HCT116 (cell line): ENCODE results near the gene TRIAP1. TPM values are rescaled to one million over a fixed set of nuclear protein-coding genes. Genes with fewer than 3 reads are reported as not detected.

ENCODE experiments used
- ATAC-seq: fragments of 200-7000 bp; cut with Tn5 transposase; 2 replicates; pipeline ENCODE4 v1.9.1; 2020; ENCODE audit warnings: mild to moderate bottlenecking, moderate library complexity
- BruUV-seq: library from RNA; stranded (reverse); fragments of 400-500 nt; replicated peaks from 2 replicates; lab custom pipeline; 2021; lab: Mats Ljungman, UMichigan
- CTCF ChIA-PET: fragments of 300-600 bp; sonication (Branson Sonifier 250); formaldehyde crosslinking; loops from one replicate; lab custom pipeline; 2021; ENCODE audit warnings: antibody characterized with exemption; lab: Charles Lee
- POLR2A ChIA-PET: fragments of 300-600, 350-600 bp; sonication (Branson Sonifier 250); formaldehyde crosslinking; loops from one replicate; lab custom pipeline; 2021; ENCODE audit warnings: antibody characterized with exemption; lab: Charles Lee
- RAD21 ChIA-PET, 2 experiments: fragments of 300-600 bp; sonication (Branson Sonifier 250); formaldehyde crosslinking; loops; one replicate each; lab custom pipeline; 2023; ENCODE audit warnings: low total read pairs in 2 of 2; ENCODE audit not compliant: uncharacterized antibody in 2 of 2, unreplicated experiment in 2 of 2, low non-redundant PET in 1 of 2; lab: Charles Lee
- DNase-seq: peaks from one replicate; pipeline ENCODE4 v3.0.0-alpha.2; 2010; ENCODE audit warnings: low read depth, low spot score
- H2AFZ ChIP-seq: fragments of 200-600 bp; shearing (Covaris generic), sonication (generic); 2 replicates; pipeline ENCODE4 v1.6.1; 2017; ENCODE audit warnings: low read depth, mixed run types, mixed read lengths, antibody characterized with exemption, low read length; ENCODE audit not compliant: poor library complexity, severe bottlenecking
- H3K27ac ChIP-seq: 2 replicates; pipeline ENCODE4 v1.5.1; 2012; ENCODE audit warnings: low read depth, low read length
- H3K27me3 ChIP-seq: fragments of 200-600 bp; sonication (generic); 2 replicates; pipeline ENCODE4 v1.6.1; 2016; ENCODE audit warnings: mixed run types, low read length, mixed read lengths; ENCODE audit not compliant: insufficient read depth
- H3K36me3 ChIP-seq, 2 experiments: fragments of 200-500 bp in 1 of 2; fragments of 200-600 bp in 1 of 2; sonication (Bioruptor generic) in 1 of 2; sonication (generic) in 1 of 2; 2 replicates each; pipeline versions ENCODE4 v1.5.1 to v1.6.1; 2014 to 2016; ENCODE audit warnings: low read length in 2 of 2, inconsistent platforms in 1 of 2, mixed read lengths in 1 of 2, mixed run types in 1 of 2; ENCODE audit not compliant: insufficient read depth in 2 of 2, control insufficient read depth in 1 of 2
- H3K4me1 ChIP-seq, 2 experiments: fragments of 200-600 bp in 1 of 2; sonication (generic) in 1 of 2; 2 replicates each; pipeline versions ENCODE4 v1.5.1 to v1.6.1; 2012 to 2017; ENCODE audit warnings: low read length in 2 of 2, inconsistent platforms in 1 of 2, mild to moderate bottlenecking in 1 of 2, mixed read lengths in 1 of 2, mixed run types in 1 of 2, moderate library complexity in 1 of 2; ENCODE audit not compliant: insufficient read depth in 2 of 2, control insufficient read depth in 1 of 2
- H3K4me2 ChIP-seq: fragments of 200-600 bp; sonication (generic); 2 replicates; pipeline ENCODE4 v1.6.1; 2017; ENCODE audit warnings: mixed run types, low read length, mixed read lengths
- H3K4me3 ChIP-seq, 2 experiments: fragments of 200-600 bp in 1 of 2; sonication (generic) in 1 of 2; replicated peaks in 1 of 2; 2 replicates each; pipeline ENCODE4 v1.5.1; 2011 to 2016; ENCODE audit warnings: low read length in 2 of 2, control low read depth in 1 of 2, low read depth in 1 of 2, mild to moderate bottlenecking in 1 of 2, mixed read lengths in 1 of 2, mixed run types in 1 of 2
- H3K79me2 ChIP-seq: fragments of 200-600 bp; sonication (generic); 2 replicates; pipeline ENCODE4 v1.6.1; 2017; ENCODE audit warnings: mild to moderate bottlenecking, mixed run types, low read length, moderate library complexity, mixed read lengths; ENCODE audit not compliant: insufficient read depth
- H3K9ac ChIP-seq: fragments of 200-600 bp; sonication (generic); 2 replicates; pipeline ENCODE4 v1.6.1; 2016; ENCODE audit warnings: low read length, mixed read lengths
- H3K9me2 ChIP-seq: fragments of 200-600 bp; sonication (generic), shearing (Covaris generic); 2 replicates; pipeline ENCODE4 v1.6.1; 2017; ENCODE audit warnings: mixed run types, mild to moderate bottlenecking, moderate library complexity; ENCODE audit not compliant: insufficient read depth
- H3K9me3 ChIP-seq, 2 experiments: fragments of 200-500 bp in 1 of 2; fragments of 200-600 bp in 1 of 2; sonication (Bioruptor generic) in 1 of 2; sonication (generic) in 1 of 2; 2 replicates each; pipeline ENCODE4 v1.6.1; 2014 to 2017; ENCODE audit warnings: low read length in 2 of 2, mixed read lengths in 2 of 2, inconsistent platforms in 1 of 2, low read depth in 1 of 2, mild to moderate bottlenecking in 1 of 2, mixed run types in 1 of 2, moderate library complexity in 1 of 2; ENCODE audit not compliant: control insufficient read depth in 1 of 2, insufficient read depth in 1 of 2
- H4K20me1 ChIP-seq: fragments of 200-600 bp; sonication (generic), shearing (Covaris generic); 2 replicates; pipeline ENCODE4 v1.6.1; 2017; ENCODE audit warnings: mixed run types, mild to moderate bottlenecking, moderate library complexity; ENCODE audit not compliant: insufficient read depth
- CBX3 ChIP-seq: IDR thresholded peaks from 2 replicates; pipeline ENCODE4 v1.6.1; 2012; ENCODE audit warnings: low read depth
- CTCF ChIP-seq, 3 experiments: fragments of 200-600 bp in 1 of 3; sonication (generic) in 1 of 3; IDR thresholded peaks in 2 of 3; conservative IDR thresholded peaks in 1 of 3; 2 replicates each; pipeline ENCODE4 v1.5.1; 2012 to 2017; ENCODE audit warnings: low read depth in 2 of 3, low read length in 2 of 3, antibody characterized with exemption in 1 of 3, borderline replicate concordance in 1 of 3, control low read depth in 1 of 3, mild to moderate bottlenecking in 1 of 3, mixed read lengths in 1 of 3, mixed run types in 1 of 3, moderate library complexity in 1 of 3; ENCODE audit not compliant: insufficient read depth in 1 of 3
- ELF1 ChIP-seq: IDR thresholded peaks from 2 replicates; pipeline ENCODE4 v1.6.1; 2012; ENCODE audit warnings: low read depth, borderline replicate concordance
- POLR2AphosphoS5 ChIP-seq: IDR thresholded peaks from 2 replicates; pipeline ENCODE4 v1.6.1; 2011; ENCODE audit warnings: mild to moderate bottlenecking, low read depth, low read length, moderate library complexity
- RAD21 ChIP-seq: IDR thresholded peaks from 2 replicates; pipeline ENCODE4 v1.6.1; 2012; ENCODE audit warnings: low read depth, mild to moderate bottlenecking
- SIN3A ChIP-seq: IDR thresholded peaks from 2 replicates; pipeline ENCODE4 v1.6.1; 2012; ENCODE audit warnings: low read depth
- SRF ChIP-seq: IDR thresholded peaks from 2 replicates; pipeline ENCODE4 v1.6.1; 2012; ENCODE audit warnings: low read depth
- ZBTB33 ChIP-seq: IDR thresholded peaks from 2 replicates; pipeline ENCODE4 v1.6.1; 2011; ENCODE audit warnings: mild to moderate bottlenecking, low read length, moderate library complexity; ENCODE audit not compliant: insufficient replicate concordance; ENCODE audit errors: extremely low read depth
- intact Hi-C: fragments of 100-400 bp; cut with micrococcal nuclease; formaldehyde crosslinking; loops from 2 replicates; pipeline ENCODE4 v1.10.0; 2022
- total RNA-seq: library from RNA; stranded (reverse); gene quantifications from one replicate; pipeline ENCODE4 v1.2.1, GENCODE V29; 2021; ENCODE audit not compliant: unreplicated experiment
- TF ChIP-seq, protein P1 (sequence below): IDR thresholded peaks from 2 replicates; pipeline ENCODE4 v1.6.1; 2012

The TRIAP1 gene
- total RNA-seq, 1 experiment from 2014 or later: 40.3 TPM

GRCh38 chr12:120404271-120404670, 41.9 kb downstream of the TRIAP1 start (continued):
- no peak for TF ChIP-seq CTCF (IDR thresholded peaks at IDR 0.05 in 2 of 3, conservative IDR thresholded peaks at IDR 0.05 in 1 of 3; ENCODE audit: borderline replicate concordance in 1 of 3, insufficient read depth in 1 of 3, low read depth in 2 of 3, low read length in 2 of 3)
- TF ChIP-seq POLR2AphosphoS5: no peak
- no peak for TF ChIP-seq ZBTB33
- no peak for TF ChIP-seq RAD21
- TF ChIP-seq SRF: no peak

DNA sequence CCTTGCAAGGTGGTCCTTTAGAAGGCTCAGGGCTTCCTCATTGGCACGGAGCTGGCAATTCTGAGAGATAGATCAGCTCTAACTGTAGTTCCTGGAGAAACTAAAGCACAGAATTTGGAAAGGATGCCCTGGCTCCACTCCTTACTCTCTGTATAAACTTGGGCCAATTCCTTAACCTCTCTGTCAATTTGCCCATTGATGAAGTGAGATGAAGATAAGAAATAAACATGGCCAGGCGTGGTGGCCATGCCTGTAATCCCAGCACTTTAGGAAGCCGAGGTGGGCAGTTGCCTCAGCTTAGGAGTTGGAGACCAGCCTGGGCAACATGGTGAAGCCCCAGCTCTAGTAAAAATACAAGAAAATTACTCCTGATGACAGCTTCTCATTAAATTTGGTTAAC, 42.3 kb downstream of the TRIAP1 start:
- RAD21 ChIA-PET: no interaction called here
- no peak for ATAC-seq
- Histone ChIP-seq H3K9me2 (no peaks in the 10 kb centered on the region), H3K27ac (no peak overlapping the region), H4K20me1 (no peaks in the 10 kb centered on the region), H3K79me2 (no peaks in the 10 kb centered on the region), H3K4me1 (no peaks in the 10 kb centered on the region), H3K4me2 (no peak overlapping the region), H3K4me3 (no peak overlapping the region), H3K27me3 (no peaks in the 10 kb centered on the region), H3K9ac (no peak overlapping the region), H2AFZ (no peak overlapping the region), H3K9me3 (no peaks in the 10 kb centered on the region), H3K36me3 (no peaks in the 10 kb centered on the region)
- POLR2A ChIA-PET: no interaction called here
- no TSS peak for BruUV-seq
- CTCF ChIA-PET: no interaction called here
- intact Hi-C loops: no loop called here
- no peak for TF ChIP-seq SRF
- no peak for TF ChIP-seq ELF1
- no peak for TF ChIP-seq POLR2AphosphoS5
- TF ChIP-seq, protein P1, sequence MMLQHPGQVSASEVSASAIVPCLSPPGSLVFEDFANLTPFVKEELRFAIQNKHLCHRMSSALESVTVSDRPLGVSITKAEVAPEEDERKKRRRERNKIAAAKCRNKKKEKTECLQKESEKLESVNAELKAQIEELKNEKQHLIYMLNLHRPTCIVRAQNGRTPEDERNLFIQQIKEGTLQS: no peak
- TF ChIP-seq CBX3: no peak
- TF ChIP-seq SIN3A: no peak
- TF ChIP-seq RAD21: no peak
- no peak for DNase-seq
